HG03025 (cell line): ENCODE measurements around the gene CASQ1.

ENCODE experiments used
- ATAC-seq: cut with Tn5 transposase; IDR thresholded peaks from one replicate; pipeline ENCODE4 v1.9.1; 2021; ENCODE audit warnings: mild to moderate bottlenecking, moderate library complexity; ENCODE audit not compliant: unreplicated experiment, low FRiP score

Gene CASQ1

GRCh38 chr1:160189649-160190625 lies at the start of gene CASQ1:
Gene CASQ1, plus strand, starts transcription at chr1:160190575. Its CDS starts 177 bp downstream, at chr1:160190752.
- ATAC-seq, result no peak

GRCh38 chr1:160143695-160144094 lies 46.7 kb upstream of the CASQ1 start:
- ATAC-seq, result no peak

DNA sequence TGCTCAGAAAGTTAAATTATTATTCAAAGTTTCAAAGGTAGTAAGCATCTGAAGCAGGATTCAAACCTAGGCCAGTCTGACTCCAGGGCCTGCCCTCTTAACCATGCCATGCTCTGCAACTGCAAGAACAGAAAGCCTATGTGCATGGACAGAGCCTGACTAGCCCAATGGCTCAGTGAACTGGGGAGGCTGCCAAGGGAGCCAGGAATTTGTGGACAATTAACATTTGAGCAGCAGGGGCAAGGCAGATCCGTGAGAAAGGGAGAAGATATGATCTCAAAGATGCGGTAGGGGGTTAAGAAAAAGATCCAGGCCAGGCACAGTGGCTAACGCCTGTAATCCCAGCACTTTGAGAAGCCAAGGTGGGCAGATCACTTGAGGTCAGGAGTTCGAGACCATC lies 45.5 kb upstream of the CASQ1 start:
- ATAC-seq, result no peak

DNA sequence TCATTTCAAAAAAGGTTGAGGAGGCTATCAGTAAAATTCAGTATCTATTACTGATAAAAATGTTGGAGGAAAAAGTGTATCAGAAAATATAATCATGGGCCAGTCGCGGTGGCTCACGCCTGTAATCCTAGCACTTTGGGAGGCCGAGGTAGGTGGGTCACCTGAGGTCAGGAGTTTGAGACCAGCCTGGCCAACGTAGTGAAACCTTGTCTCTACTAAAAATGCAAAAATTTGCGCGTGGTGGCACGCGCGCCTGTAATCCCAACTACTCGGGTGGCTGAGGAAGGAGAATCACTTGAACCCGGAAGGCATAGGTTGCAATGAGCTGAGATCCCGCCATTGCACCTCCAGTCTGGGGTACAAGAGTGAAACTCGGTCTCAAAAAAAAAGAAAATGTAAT lies 44.3 kb upstream of the CASQ1 start:
- ATAC-seq, result no peak

DNA sequence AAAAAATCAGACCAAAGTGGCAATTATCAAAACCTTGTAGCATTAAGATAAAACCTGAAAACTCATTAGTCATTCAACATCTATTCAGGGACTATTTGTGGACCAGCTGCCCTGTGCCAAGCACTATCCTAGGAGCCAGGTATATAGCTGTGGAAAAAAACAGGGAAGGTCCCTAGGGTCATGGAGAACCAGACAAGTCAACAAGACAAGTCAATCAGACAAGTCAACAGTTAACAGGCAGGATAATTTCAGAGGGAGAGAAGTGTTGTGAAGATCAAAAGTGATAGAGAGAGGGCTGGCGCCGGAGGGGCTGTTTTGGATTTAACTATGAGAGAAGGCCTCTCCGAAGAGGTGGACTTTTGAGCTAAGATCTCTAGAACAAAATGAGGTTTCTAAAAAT lies 42.3 kb upstream of the CASQ1 start:
- no peak for ATAC-seq

- no peak for ATAC-seq
Measured at GRCh38 chr1:160149233-160149632, 41.1 kb upstream of the CASQ1 start.

GRCh38 chr1:160149716-160150115 lies 40.7 kb upstream of the CASQ1 start:
- no peak for ATAC-seq

DNA sequence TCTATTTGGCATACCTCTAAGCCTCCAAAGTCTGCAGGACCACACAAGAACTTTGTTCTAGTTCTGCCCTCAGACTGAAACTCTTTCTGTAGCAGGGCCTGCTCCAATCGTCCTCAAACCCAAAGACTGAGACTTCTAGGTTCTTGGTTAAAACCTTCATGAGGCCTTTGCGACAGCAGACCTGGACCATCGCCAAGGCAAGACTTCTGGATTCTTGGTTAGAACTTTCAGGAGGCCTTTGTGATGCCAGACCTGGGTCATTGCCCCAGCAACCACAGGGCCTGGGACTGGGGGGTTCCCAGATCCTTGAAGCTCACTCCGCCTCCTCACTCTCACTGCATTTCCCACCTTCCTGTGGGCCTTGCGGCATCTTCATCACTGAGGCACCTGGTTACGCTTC lies 39.1 kb upstream of the CASQ1 start, which contains the start of gene ATP1A4:
TSS of gene ATP1A4 (plus strand) at position 301 of the 400 bp plus-strand sequence. CDS start 438 bp downstream, outside the sequence.
- ATAC-seq, result no peak

DNA sequence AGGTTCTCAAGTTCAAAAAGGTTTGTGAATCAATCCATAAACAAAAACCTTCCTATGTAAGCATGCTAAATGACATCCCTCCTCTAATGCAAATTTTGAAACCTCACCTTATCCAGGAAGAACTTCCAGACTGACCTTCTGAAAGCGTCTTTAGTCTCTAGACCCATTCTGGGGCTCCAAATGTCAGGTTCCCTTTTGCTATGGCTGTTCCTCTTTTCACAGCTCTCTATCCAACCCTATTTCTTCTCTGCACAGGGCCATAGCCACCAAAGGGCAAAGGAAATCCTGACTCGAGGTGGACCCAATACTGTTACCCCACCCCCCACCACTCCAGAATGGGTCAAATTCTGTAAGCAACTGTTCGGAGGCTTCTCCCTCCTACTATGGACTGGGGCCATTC lies 35.6 kb upstream of the CASQ1 start:
- no peak for ATAC-seq

- no peak for ATAC-seq
Measured at GRCh38 chr1:160156361-160156760, 34.0 kb upstream of the CASQ1 start.

DNA sequence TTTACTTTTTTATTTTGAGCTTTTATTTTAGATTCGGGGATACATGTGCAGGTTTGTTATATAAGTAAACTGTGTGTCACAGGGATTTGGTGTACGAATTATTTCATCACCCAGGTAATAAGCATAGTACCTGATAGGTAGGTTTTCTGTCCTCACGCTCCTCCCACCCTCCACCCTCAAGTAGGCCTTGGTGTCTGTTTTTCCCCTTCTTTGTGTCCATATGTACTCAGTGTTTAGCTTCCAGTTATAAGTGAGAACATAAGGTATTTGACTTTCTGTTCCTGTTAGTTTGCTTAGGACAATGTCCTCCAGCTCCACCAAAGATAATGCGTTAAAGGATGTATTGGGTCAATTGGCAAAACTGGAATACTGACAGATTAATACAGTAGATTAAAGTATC lies 33.2 kb upstream of the CASQ1 start:
- no peak for ATAC-seq

GRCh38 chr1:160158031-160158430 lies 32.3 kb upstream of the CASQ1 start:
- no peak for ATAC-seq

DNA sequence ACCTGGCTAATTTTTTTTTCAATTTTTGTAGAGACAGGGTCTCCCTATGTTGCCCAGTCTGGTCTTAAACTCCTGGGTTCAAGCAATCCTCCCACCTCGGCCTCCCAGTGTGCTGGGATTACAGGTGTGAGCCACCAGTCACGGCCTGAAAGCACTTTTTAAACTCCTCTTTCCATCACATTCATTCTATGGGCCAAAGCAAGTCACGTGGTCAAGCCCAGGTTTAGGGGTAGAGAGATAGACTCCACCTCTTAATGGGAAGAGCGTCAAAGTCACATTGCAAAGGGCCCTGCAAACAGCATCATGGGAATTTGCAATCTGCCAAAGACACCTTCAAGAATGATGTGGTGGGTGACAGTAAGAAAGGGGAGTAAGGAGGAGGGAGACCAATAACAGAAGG lies 31.8 kb upstream of the CASQ1 start:
- no peak for ATAC-seq

DNA sequence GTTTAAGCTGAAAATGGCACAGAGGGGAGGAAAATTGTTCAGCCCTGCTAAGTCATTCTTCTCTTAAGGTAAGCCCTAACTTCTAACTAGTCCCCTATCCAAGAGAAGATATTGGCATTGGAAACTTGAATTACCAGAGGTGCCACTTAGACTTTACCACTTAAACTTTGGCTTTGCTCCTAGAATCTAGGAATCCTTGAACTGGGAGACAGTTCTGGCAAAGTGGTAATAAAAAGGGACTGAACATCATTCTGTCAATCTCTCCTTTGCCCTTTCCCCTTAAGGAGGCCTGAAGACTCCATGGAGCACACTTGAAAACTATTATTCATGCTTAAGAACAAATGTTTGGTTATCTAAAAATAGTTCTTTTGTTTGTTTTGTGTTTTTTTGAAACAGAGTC lies 30.5 kb upstream of the CASQ1 start:
- no peak for ATAC-seq

DNA sequence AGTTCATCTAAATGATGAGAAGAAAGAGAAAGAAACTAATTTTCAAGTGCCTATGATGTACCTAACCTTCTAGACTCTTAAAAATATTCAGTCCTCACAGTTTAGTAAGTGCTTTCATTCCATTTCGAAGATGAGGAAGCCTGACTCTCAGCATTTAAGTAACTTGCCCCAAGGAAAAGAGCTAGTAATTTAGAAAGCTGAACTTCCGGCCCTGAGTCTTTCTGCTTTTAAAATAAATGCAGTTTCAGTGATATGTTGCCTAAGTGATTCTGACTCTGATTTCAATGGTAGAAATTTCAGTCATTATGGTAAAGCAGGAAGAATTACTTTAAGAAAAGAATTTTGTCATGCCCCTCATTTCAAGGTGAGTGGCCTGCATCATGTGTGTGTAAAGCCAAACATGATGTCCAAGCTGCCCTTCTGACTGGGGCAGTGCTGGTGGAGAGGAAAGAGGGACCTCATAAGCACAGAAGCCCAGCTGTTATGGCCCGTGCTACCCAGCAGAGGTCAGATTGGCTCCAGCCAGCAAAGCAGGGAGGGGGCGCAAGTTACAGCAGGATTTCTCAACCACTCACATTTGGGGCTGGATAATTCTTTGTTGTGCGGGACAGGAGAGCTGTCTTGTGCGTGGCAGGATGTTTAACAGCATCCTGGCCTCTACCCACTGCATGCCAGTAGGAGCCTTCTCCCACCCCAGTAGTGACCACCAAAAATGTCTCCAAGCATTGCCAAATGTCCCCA lies 28.2 kb upstream of the CASQ1 start:
- no peak for ATAC-seq

DNA sequence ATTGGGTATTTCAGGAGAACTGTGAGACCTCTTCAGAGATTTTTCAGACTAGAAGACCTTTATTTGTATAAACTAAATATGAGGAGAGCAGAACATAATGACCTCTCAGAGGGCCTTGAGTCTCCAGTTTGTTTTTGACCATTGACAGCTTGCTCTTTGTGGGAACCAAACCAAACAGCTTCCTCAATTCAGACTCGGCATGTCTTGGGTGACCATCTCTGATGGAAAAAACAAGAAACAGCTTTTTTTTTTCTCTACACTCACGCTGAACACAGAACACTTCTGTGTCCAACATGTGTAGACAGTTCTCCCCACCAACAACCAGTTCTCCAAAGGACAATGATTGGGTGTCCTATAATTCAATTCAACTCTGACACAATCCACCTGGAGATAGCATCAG lies 27.4 kb upstream of the CASQ1 start:
- ATAC-seq, result no peak

GRCh38 chr1:160163615-160164014 lies 26.8 kb upstream of the CASQ1 start:
- ATAC-seq, result no peak

DNA sequence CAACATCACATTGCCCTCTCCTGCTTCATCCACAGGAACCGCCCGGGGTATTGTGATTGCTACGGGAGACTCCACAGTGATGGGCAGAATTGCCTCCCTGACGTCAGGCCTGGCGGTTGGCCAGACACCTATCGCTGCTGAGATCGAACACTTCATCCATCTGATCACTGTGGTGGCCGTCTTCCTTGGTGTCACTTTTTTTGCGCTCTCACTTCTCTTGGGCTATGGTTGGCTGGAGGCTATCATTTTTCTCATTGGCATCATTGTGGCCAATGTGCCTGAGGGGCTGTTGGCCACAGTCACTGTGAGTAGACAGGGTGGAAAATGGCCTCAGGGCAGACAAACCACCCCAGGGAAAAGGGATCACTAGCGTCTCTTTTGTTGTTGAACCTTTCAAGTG lies 26.3 kb upstream of the CASQ1 start:
- no peak for ATAC-seq

DNA sequence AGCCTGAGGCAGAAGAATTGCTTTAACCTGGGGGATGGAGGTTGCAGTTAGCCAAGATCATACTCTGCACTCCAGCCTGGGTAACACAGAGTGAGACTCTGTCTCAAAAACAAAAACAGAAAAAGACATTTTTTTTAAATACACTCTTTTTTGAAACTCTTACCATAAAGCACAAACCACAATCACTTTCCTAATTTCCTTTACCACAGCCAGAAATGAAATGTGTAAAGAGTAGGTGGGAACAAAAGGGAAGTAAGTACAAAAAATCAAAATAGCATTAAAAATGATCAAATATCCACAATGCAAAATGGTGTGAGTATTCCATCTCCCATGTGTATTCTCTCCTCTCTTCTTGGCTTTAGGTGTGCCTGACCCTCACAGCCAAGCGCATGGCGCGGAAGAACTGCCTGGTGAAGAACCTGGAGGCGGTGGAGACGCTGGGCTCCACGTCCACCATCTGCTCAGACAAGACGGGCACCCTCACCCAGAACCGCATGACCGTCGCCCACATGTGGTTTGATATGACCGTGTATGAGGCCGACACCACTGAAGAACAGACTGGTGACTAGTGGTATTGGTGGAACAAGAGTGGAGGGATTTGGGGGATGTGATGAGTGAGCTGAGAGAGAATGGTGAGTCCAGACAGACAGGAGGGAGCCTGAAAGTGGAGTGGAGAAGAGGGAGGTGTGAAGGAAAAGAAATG lies 24.1 kb upstream of the CASQ1 start:
- ATAC-seq, result no peak

- ATAC-seq, result no peak
Measured at GRCh38 chr1:160167056-160167455, 23.3 kb upstream of the CASQ1 start.

- ATAC-seq, result no peak
Measured at GRCh38 chr1:160167580-160167979, 22.8 kb upstream of the CASQ1 start.
